WI38 (cell line): ENCODE measurements around the gene PRR20E.

Experiments
- H3K4me3 ChIP-seq: 2 replicates; pipeline ENCODE4 v1.5.1; 2011; ENCODE audit warnings: low read depth, mild to moderate bottlenecking, control low read depth, low read length
- TF ChIP-seq, protein P1 (sequence below): IDR thresholded peaks from 2 replicates; pipeline ENCODE4 v1.5.1; 2012; ENCODE audit warnings: low read depth, mild to moderate bottlenecking, control low read depth, low read length

PRR20E gene

DNA sequence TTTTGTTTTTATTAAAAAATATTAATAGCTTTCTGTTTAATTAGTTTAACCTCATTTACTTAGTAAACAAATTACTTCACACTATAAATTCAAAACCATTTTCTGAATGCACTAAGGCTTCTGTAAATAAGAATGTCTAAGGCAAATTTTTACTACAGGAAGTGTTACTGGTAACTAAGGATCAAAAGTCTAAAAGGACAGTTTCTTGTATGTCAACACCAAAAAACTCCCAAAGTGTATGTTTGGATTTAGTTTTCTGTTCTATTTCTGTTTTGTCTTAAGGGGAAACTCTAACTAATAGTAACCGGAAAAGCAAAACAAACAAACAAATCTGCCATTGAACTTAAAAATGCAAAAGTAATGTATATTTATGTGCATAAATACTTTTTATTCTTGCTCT, 24.7 kb downstream of the PRR20E start:
- H3K4me3 ChIP-seq: no peak overlapping the region
- TF ChIP-seq, protein P1, sequence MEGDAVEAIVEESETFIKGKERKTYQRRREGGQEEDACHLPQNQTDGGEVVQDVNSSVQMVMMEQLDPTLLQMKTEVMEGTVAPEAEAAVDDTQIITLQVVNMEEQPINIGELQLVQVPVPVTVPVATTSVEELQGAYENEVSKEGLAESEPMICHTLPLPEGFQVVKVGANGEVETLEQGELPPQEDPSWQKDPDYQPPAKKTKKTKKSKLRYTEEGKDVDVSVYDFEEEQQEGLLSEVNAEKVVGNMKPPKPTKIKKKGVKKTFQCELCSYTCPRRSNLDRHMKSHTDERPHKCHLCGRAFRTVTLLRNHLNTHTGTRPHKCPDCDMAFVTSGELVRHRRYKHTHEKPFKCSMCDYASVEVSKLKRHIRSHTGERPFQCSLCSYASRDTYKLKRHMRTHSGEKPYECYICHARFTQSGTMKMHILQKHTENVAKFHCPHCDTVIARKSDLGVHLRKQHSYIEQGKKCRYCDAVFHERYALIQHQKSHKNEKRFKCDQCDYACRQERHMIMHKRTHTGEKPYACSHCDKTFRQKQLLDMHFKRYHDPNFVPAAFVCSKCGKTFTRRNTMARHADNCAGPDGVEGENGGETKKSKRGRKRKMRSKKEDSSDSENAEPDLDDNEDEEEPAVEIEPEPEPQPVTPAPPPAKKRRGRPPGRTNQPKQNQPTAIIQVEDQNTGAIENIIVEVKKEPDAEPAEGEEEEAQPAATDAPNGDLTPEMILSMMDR: no peak

DNA sequence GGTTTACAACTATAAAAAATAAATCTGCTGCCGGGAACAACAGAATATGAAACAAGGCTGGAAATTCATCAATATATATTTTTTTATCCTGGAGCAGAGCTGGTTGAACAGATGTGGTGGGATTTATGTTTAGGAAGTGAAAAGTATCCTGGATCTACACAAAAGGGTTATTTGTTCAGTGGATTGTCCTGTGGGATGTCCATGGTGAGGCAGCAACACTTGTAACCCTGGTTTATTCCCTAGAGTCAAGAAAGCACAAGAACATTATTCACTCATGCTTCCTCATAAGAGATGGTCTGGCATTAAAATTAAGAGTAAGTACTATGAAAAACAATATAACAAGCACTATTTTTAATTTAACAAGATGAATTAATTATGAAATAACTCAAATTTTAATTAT, 46.0 kb downstream of the PRR20E start:
- no peak overlapping the region for H3K4me3 ChIP-seq
- TF ChIP-seq, protein P1: no peak
